Sigmoid colon (tissue), 7 donors: Measurements from ENCODE around the gene RAPGEF3. TPM values are rescaled to one million over a fixed set of nuclear protein-coding genes. Genes with fewer than 3 reads are reported as not detected.

Experiments used
- DNase-seq: peaks from one replicate; pipeline ENCODE4 v3.0.0-alpha.2; 2019
- H3K27ac ChIP-seq, 4 donors: fragments of 200-600 bp; sonication (generic); one replicate each; pipeline ENCODE4 v1.5.1; 2016 to 2019; ENCODE audit warnings: mild to moderate bottlenecking in 1 of 4
- H3K27me3 ChIP-seq, 3 donors: fragments of 200-600 bp; sonication (generic); one replicate each; pipeline ENCODE4 v1.5.1; 2019; ENCODE audit warnings: mild to moderate bottlenecking in 1 of 3
- H3K36me3 ChIP-seq, 4 donors: fragments of 200-600 bp; sonication (generic); one replicate each; pipeline ENCODE4 v1.5.1; 2016 to 2019
- H3K4me1 ChIP-seq, 4 donors: fragments of 200-600 bp; sonication (generic); one replicate each; pipeline ENCODE4 v1.5.1; 2017 to 2019
- H3K4me3 ChIP-seq, 4 donors: fragments of 200-600 bp; sonication (generic); one replicate each; pipeline ENCODE4 v1.5.1; 2017 to 2019; ENCODE audit warnings: mild to moderate bottlenecking in 2 of 4, moderate library complexity in 1 of 4
- H3K9me3 ChIP-seq, 4 donors: fragments of 200-600 bp in 3 of 4; sonication (generic) in 3 of 4; one replicate each; pipeline versions ENCODE4 v1.5.1 to v1.6.1; 2013 to 2019
- CTCF ChIP-seq, 4 experiments: fragments of 450-650 bp in 3 of 4; fragments of 200-600 bp in 1 of 4; IDR thresholded peaks; one replicate each; pipeline ENCODE4 v1.5.1; 2016 to 2019; ENCODE audit warnings: antibody characterized with exemption in 4 of 4, mild to moderate bottlenecking in 3 of 4, moderate library complexity in 2 of 4
- EP300 ChIP-seq, 4 donors: sonication (generic); formaldehyde crosslinking; IDR thresholded peaks; one replicate each; pipeline ENCODE4 v1.6.1; 2017; ENCODE audit warnings: antibody characterized with exemption in 4 of 4
- POLR2A ChIP-seq, 2 donors: fragments of 450-650 bp; IDR thresholded peaks; one replicate each; pipeline ENCODE4 v1.6.1; 2016; ENCODE audit warnings: antibody characterized with exemption in 2 of 2, mild to moderate bottlenecking in 2 of 2, moderate library complexity in 2 of 2
- POLR2AphosphoS5 ChIP-seq, 4 donors: sonication (generic); formaldehyde crosslinking; IDR thresholded peaks; one replicate each; pipeline ENCODE4 v1.6.1; 2017; ENCODE audit warnings: antibody characterized with exemption in 4 of 4
- WGBS, 2 donors: extraction: QIAGEN DNeasy Blood & Tissue Kit; methylation state at CpG; one replicate each; pipeline ENCODE4 v1.1.7; 2013; 5-methylcytosine and 5-hydroxymethylcytosine counted together
- intact Hi-C: fragments of 100-400 bp; cut with DNase I; formaldehyde crosslinking; loops from one replicate; pipeline ENCODE4 v1.15.1; 2023
- polyA plus RNA-seq, 3 donors: library from polyadenylated mRNA; stranded (reverse); fragments of 200-250 nt; gene quantifications; one replicate each; pipeline ENCODE4 v1.2.3, GENCODE V29; 2013
- total RNA-seq, 4 donors: library from RNA; depleted of rRNA; stranded (reverse); fragments of >200 nt; gene quantifications; one replicate each; pipeline ENCODE4 v1.1.0, GENCODE V29; 2016
- donor health status: healthy with polysubstance abuse.
- donor health status: Bipolar disorder and iron deficiency.
- donor health status: healthy.

Gene RAPGEF3
- total RNA-seq (10 to 100 TPM; 13.8 to 36.8 (median 14.6) TPM), polyA plus RNA-seq (10 to 100 TPM in 1 of 3 donors, 1 to 10 TPM in 2; 3.9 to 16.2 (median 4.2) TPM)

GRCh38 chr12:47758834-47759690 is at the start of gene RAPGEF3:
TSS of gene RAPGEF3 (minus strand) at chr12:47758880. CDS start at chr12:47758556, 324 bp downstream.
- Histone ChIP-seq H3K36me3 (no peaks in the 10 kb centered on the region), H3K4me3 (peak within 1 kb of the TSS; percentile 60 to 73 (median 64)), H3K27me3 (no peaks in the 10 kb centered on the region), H3K27ac (peak within 1 kb of the TSS; percentile 75 to 80 (median 78)), H3K4me1 (peaks cover 0 to 24% (median 19%) of the 10 kb centered on the region in 4 donors), H3K9me3 (no peaks in the 10 kb centered on the region)
- DNase-seq, result peak; percentile 93
- WGBS, 2 donors, result 0 to 1% methylated on average over 57 of the region's 57 CpGs
- intact Hi-C loops, result loop anchor here (1.0 to 2.0 kb wide), 2 partner anchors 22 to 40 kb away; no protein-coding TSS in a partner anchor
- TF ChIP-seq EP300 (IDR thresholded peaks at IDR 0.05) (peak in 1 of 4 donors; percentile 9), CTCF (IDR thresholded peaks at IDR 0.05) (peak; percentile 36 to 56 (median 50)), POLR2AphosphoS5 (IDR thresholded peaks at IDR 0.05) (peak in 2 of 4 donors; percentile 54 to 60), POLR2A (IDR thresholded peaks at IDR 0.05) (no peak)

- H3K4me1 ChIP-seq, result peaks cover 0 to 100% (median 98%) of the 10 kb centered on the region in 4 donors
- DNase-seq, result peak; percentile 83
- 32 to 71% methylated on average over 9 of the region's 9 CpGs for WGBS, 2 donors
- no peaks in the 10 kb centered on the region for H3K27me3 ChIP-seq
- peak overlapping the region; percentile 98 to 99 (median 99) for H3K27ac ChIP-seq
- intact Hi-C loops, result no loop called here
- no peaks in the 10 kb centered on the region for H3K36me3 ChIP-seq
- H3K9me3 ChIP-seq, result no peaks in the 10 kb centered on the region
- TF ChIP-seq EP300 (IDR thresholded peaks at IDR 0.05) (peak in 1 of 4 donors; percentile 51), POLR2AphosphoS5 (IDR thresholded peaks at IDR 0.05) (peak in 2 of 4 donors; percentile 44 to 69), CTCF (IDR thresholded peaks at IDR 0.05) (no peak)
- H3K4me3 ChIP-seq, result no peak overlapping the region
Measured at GRCh38 chr12:47808050-47808449, 49.4 kb upstream of the RAPGEF3 start.

- no peaks in the 10 kb centered on the region for H3K9me3 ChIP-seq
- H3K36me3 ChIP-seq, result no peaks in the 10 kb centered on the region
- intact Hi-C loops, result no loop called here
- H3K27ac ChIP-seq, result peak overlapping the region; percentile 98 to 99 (median 99)
- no peak for TF ChIP-seq CTCF (IDR thresholded peaks at IDR 0.05)
- no peak for TF ChIP-seq POLR2AphosphoS5 (IDR thresholded peaks at IDR 0.05)
- TF ChIP-seq EP300 (IDR thresholded peaks at IDR 0.05), result no peak
- TF ChIP-seq POLR2A (IDR thresholded peaks at IDR 0.05), result no peak
- H3K27me3 ChIP-seq, result no peaks in the 10 kb centered on the region
- peaks cover 0 to 100% (median 100%) of the 10 kb centered on the region in 4 donors for H3K4me1 ChIP-seq
- no peak for DNase-seq
- no peak overlapping the region for H3K4me3 ChIP-seq
- 70 to 79% methylated on average over 5 of the region's 5 CpGs for WGBS, 2 donors
Measured at GRCh38 chr12:47807338-47807737, 48.7 kb upstream of the RAPGEF3 start.

- Histone ChIP-seq H3K9me3 (no peaks in the 10 kb centered on the region), H3K27ac (peak overlapping the region; percentile 98 to 99 (median 99)), H3K36me3 (no peaks in the 10 kb centered on the region), H3K27me3 (no peaks in the 10 kb centered on the region), H3K4me3 (no peak overlapping the region), H3K4me1 (peaks cover 0 to 100% (median 100%) of the 10 kb centered on the region in 4 donors)
- intact Hi-C loops, result no loop called here
- 60 to 75% methylated on average over 2 of the region's 2 CpGs for WGBS, 2 donors
- no peak for TF ChIP-seq CTCF (IDR thresholded peaks at IDR 0.05)
- peak in 2 of 4 donors; percentile 38 to 39 for TF ChIP-seq POLR2AphosphoS5 (IDR thresholded peaks at IDR 0.05)
- no peak for DNase-seq
Measured at GRCh38 chr12:47805417-47805816, 46.7 kb upstream of the RAPGEF3 start.
